KOPT-K1 (cell line): ENCODE results near the gene MCOLN1.
A peak's percentile ranks its signal among the peaks of the same experiment; 100 is the strongest.

Source experiments
- H3K27ac ChIP-seq: fragments of 200-600 bp; sonication (generic); 2 replicates; pipeline ENCODE4 v1.5.1; 2016; ENCODE audit warnings: antibody characterized with exemption, mild to moderate bottlenecking, low read depth, low read length; ENCODE audit not compliant: poor library complexity, severe bottlenecking
- H3K36me3 ChIP-seq: fragments of 200-600 bp; sonication (generic); 2 replicates; pipeline ENCODE4 v1.5.1; 2017; ENCODE audit warnings: antibody characterized with exemption, mild to moderate bottlenecking, low read length, moderate library complexity; ENCODE audit not compliant: insufficient read depth
- H3K9me3 ChIP-seq: fragments of 200-600 bp; sonication (generic); 2 replicates; pipeline ENCODE4 v1.5.1; 2017; ENCODE audit warnings: antibody characterized with exemption, low read length, mild to moderate bottlenecking; ENCODE audit not compliant: insufficient read depth, poor library complexity, severe bottlenecking

The MCOLN1 gene

DNA sequence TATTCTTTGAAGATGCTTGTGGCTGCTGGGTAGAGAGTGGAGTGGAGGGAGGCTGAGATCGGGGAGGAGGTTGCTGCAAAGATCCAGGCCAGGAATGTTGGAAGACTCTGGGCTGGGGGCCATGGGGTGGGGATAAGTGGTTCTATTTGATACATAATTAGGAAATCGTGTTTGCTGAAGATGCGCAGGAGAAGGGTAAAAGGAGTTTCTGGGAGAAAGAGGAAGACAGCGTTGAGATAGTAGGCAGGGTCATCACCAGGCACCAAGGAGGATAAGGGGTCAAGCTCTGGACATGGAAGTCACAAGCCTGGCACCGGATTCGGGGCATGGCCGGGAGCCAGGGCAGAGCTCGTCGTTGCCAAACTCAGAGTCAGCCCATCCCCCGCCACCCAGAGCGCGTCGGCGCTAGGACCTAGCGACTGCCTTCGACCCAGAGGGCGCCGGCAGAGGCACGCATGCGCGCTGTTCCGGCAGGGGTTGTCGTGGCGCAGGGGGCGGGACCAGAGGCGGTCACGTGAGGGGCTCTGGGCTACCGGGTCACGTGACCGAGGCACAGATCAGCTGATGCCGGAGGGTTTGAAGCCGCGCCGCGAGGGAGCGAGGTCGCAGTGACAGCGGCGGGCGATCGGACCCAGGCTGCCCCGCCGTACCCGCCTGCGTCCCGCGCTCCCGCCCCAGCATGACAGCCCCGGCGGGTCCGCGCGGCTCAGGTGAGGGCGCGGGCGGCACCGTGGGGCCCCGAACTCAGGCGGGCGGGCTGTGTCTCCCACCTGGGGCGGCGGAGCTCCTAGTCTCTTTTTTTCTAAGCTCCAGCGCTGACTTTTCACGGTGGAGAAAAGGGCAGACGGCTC, at the start of gene MCOLN1:
Gene MCOLN1 (plus strand): TSS at position 553 of the 851 bp plus-strand sequence. CDS start 127 bp downstream, at position 680.
- H3K27ac ChIP-seq: peak within 1 kb of the TSS; percentile 39
- no peaks in the 10 kb centered on the region for H3K9me3 ChIP-seq
- peaks cover 5% of the 10 kb centered on the region; the same call in 1 of the 2 replicates for H3K36me3 ChIP-seq

DNA sequence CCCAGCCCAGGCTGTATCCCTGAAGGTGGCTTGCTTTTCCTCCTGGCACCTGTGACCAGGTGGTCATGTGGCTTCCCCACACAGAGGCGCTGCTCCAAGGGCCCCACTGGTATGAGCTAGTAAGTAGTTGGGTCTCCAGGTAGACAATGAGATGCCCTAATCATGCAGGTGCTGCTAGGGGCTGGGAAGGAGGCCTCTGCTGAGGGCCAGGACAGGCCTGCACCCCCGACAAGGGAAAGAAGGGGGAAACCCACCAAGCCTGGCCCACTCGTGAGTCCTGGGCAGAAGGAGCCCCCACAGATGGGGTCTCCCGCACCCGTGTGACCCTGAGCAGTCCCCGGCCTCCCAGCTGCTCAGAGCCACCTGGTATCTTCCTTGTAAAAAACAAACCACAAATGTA, 46.8 kb upstream of the MCOLN1 start:
- Histone ChIP-seq H3K27ac (no peak overlapping the region), H3K9me3 (no peaks in the 10 kb centered on the region), H3K36me3 (peaks cover 26% of the 10 kb centered on the region)

DNA sequence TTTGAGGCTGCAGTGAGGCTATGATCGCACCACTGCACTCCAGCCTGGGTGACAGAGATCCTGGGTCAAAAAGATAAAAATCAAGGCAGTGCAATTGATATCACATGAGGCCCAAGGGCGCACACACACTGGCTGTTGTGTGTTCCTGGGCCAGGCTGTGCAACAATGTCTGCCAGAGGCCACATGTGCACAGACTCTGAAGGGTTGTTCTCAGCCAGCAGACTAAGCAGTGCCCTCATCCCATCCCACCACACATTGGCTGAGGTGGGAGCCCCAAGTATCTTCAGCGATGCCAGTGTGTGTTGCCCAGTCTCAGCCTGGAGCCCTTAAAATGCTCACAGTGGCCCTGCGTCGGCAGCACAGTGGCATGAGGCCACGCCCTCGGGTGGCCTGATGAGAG, 46.2 kb upstream of the MCOLN1 start:
- no peak overlapping the region for H3K27ac ChIP-seq
- H3K36me3 ChIP-seq: peaks cover 20% of the 10 kb centered on the region
- H3K9me3 ChIP-seq: no peaks in the 10 kb centered on the region

DNA sequence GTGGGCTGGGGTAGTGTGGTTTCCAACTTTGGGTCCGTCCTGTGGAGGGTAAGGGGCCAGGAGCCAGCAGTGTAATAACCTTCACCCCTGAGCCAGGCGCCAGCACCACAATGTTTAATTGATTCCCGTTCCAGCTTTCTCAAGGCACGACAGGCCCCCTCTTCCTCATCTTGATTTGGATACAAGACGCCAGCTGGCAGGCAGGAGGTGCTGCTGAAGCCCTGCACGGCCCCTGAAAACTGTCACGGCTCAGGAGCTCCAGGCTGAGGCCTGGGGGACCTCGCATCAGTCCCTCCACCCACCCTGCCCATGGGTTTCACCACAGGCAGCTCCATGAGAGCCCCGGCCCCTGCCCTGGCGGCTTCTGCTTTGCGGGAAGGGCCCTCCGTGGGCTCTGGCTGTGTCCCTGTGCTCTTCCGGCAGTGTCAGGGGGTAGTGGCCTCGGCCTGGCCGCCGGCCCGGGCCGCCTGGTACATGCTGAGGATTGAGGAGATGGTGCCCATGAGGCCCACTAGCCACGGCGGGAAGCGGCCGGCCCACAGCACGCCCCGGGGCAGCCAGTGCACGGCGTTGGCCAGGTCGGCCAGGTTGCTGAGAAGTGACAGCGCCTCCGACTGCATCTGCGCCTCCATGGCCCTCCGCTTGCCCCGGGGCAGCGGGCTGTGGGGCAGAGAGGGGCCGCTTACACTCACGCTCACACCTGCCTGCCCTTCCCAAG, 45.5 kb upstream of the MCOLN1 start:
- Histone ChIP-seq H3K9me3 (no peaks in the 10 kb centered on the region), H3K27ac (no peak overlapping the region), H3K36me3 (peaks cover 13% of the 10 kb centered on the region)

DNA sequence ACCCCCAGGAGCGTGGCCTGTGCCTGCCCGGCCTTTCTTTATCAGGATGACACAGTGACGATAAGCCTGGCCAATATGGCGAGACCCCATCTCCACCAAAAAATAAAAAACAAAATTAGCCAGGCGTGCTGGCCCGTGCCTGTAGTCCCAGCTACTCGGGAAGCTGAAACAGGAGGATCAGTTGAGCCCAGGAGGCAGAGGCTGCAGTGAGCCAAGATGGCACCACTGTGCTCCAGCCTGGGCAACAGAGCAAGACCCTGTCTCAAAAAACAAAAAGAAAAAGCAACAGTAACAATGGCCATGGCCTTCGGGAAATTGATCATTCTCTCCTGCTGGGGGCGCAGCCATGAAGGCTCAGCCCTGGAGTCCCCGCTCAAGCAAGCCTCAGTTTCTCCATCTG, 44.7 kb upstream of the MCOLN1 start:
- Histone ChIP-seq H3K36me3 (peaks cover 5% of the 10 kb centered on the region; the same call in 1 of the 2 replicates), H3K27ac (no peak overlapping the region), H3K9me3 (no peaks in the 10 kb centered on the region)

DNA sequence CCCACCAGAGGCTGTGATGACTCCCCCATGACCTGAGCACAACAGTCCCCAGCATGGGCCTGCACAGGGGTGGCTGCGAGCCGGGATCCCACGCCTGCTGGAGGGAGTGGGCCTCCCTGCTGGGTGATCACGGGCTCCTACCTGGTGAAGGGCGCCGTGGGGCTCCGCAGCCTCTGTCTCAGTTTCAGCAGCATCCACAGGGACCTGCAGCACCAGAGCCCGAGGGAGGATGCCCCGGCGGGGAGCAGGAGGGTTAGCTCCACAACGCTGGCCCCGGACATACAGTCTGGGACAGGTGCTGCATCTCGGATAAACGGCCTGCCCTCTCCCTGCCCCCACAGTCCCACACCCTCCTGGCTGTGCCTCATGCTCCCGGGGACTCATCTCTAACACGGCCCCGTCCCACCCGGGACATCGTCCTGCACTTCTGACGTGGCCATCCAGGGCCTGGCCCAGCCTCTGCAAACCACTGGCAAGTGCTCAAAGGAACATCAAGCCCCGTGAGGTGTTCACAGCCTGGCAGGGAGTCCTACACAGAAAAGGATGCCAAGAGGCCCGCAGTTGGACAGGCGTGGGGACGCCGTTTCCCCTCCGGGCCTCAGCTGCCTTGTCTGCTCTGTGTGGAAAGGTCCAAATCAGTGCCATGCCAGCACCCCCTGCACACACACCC, 44.1 kb upstream of the MCOLN1 start:
- no peaks in the 10 kb centered on the region for H3K9me3 ChIP-seq
- H3K27ac ChIP-seq: no peak overlapping the region
- no peaks in the 10 kb centered on the region; the same call in 1 of the 2 replicates for H3K36me3 ChIP-seq

DNA sequence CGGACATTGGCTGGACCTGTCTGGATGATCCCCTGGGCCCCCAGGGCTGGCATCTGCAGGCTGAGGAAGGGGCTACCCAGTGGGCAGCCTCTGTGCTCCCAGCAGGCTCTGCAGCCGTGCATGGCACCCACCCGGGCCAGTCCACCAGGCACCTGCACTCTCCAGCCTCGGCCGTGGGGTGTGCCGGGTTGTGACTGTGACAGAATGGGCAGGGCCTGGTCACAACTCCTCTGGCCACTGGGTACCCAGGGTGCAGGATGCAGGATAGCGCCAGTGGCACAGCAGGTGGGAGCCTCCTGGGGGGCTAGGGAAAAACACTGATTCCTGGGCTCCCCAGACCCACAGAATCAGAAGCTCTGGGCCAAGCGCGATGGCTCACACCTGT, 43.6 kb upstream of the MCOLN1 start:
- no peaks in the 10 kb centered on the region for H3K9me3 ChIP-seq
- no peaks in the 10 kb centered on the region; the same call in 1 of the 2 replicates for H3K36me3 ChIP-seq
- H3K27ac ChIP-seq: no peak overlapping the region

DNA sequence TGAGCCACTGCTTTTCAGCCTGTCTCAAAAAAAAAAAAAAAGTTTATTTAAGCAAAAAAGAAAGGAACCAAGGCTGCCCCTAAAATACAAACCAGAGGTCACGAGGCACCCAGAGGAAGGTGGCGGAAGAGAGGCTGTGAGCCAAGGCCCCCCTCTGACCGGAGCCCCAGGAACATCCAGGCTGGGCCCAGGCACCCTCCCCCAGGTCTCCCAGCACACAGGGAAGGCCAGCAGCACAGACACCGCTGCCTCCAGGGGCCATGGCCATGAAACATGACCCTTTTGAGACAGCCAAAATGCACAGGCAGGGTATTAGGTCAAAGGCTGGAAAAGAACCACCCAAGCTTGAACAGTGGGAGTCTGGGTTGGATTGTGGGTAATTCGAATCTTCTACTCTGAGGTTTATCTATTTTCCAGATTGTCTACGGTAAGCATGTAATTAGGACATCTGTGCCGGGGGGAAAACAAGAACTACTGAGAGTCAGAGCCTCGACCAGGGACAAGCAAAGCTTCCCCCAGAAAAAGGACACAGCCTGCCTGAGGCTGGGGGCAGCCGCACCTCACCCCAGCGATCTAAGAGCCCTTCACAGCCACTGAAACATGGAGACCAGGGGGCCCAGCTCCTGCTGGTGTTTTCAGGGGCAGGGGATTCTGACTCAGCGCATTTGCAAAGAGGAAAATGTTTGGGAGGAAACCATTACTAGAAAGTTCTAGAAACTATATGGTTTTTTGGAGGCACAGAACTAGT, 42.0 kb upstream of the MCOLN1 start:
- Histone ChIP-seq H3K9me3 (no peaks in the 10 kb centered on the region), H3K36me3 (no peaks in the 10 kb centered on the region; the same call in 1 of the 2 replicates), H3K27ac (no peak overlapping the region)

DNA sequence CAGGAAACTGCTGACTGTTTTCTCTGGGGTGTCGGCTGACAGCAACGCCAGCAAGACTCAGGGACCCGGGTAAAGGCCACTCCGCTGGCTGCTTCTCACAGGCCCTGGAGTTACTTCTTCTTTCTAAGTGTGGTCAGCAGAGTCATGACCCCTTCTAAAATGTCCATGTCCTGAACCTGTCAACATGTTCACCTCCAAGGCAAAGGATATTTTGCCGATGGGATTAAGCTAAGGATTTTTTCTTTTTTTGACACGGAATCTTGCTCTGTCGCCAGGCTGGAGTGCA, 41.5 kb upstream of the MCOLN1 start:
- H3K27ac ChIP-seq: no peak overlapping the region
- no peaks in the 10 kb centered on the region for H3K36me3 ChIP-seq
- no peaks in the 10 kb centered on the region for H3K9me3 ChIP-seq

DNA sequence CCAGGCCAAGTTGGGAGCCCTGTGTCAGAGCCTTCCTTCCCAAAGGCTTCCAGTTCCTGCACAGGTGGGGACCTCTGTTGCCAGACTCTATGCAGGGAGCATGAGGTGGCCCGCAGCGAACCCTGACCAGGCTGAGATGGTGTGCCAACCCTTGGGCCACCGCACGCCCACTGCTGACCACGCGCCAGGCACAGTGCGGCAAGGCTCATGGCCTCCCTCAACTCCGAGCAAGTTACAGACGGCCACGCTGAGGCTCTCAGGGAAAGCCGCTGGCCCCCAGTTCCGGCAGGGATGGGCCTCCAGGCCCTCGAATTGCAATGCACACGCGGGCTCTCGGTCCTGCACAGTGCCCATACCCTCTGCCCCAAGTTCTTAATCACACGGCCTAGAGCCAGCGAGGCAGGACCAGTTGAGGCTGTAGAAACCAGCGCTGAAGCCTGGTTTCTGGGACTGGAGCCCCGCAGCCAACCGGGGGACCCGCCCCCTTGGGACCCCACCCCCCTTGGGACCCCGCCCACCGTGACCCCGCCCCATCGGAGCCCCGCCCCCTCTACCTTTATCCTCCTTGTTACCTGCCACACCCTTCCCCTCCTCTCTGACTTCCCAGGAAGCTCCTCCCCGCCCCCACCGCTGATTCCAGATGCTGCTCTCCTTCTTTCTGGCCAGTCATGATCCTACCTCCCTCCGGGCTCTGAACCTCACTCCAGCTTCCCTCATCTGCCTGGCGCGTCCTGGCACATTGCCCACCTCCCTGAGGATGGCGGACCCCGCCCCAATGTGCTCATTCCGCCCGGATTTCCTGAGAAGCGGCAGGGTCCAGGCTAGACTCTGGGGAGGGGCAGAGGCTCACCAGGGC, 39.6 kb upstream of the MCOLN1 start:
- no peaks in the 10 kb centered on the region for H3K9me3 ChIP-seq
- H3K27ac ChIP-seq: no peak overlapping the region
- H3K36me3 ChIP-seq: no peaks in the 10 kb centered on the region

DNA sequence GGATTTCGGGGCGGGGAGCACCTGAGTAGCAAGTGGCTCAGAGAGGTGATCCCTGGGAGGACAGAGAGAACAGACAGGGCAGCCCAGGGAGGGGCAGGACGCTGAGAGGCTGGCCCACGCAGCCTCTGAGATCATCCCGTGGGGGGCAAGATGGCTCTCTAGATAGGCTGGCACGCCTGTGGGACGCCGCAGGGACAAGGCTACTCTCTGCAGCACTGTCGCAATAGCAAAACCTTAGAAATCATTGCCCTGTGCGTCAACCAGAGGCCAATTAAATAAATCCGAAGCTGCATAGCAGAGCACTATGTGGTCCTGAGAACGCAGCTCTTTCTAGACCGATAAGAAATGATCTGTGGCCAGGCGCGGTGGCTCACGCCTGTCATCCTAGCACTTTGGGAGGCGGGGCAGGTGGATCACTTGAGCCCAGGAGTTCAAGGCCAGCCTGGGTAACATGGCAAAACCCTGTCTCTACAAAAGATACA, 38.7 kb upstream of the MCOLN1 start:
- no peaks in the 10 kb centered on the region for H3K9me3 ChIP-seq
- H3K27ac ChIP-seq: no peak overlapping the region
- no peaks in the 10 kb centered on the region for H3K36me3 ChIP-seq

DNA sequence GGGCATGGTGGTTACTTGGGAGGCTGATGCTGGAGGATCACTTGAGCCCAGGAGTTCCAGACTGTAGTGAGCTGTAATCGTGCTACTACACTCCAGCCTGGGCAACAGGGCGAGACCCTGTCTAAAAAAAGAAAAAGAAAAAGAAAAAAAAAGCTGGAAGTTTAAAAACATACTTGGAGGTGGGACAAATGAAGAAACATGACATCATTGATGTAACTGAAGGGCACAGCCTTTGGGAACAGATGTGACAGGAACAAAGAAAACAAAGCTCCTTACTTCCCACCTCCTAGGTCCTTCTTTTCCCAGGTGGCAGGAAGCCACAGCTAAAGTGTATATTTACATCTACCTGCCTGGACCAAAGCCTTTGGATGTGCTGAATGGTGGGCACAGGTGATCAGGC, 35.5 kb upstream of the MCOLN1 start:
- H3K36me3 ChIP-seq: no peaks in the 10 kb centered on the region
- no peak overlapping the region for H3K27ac ChIP-seq
- H3K9me3 ChIP-seq: no peaks in the 10 kb centered on the region

DNA sequence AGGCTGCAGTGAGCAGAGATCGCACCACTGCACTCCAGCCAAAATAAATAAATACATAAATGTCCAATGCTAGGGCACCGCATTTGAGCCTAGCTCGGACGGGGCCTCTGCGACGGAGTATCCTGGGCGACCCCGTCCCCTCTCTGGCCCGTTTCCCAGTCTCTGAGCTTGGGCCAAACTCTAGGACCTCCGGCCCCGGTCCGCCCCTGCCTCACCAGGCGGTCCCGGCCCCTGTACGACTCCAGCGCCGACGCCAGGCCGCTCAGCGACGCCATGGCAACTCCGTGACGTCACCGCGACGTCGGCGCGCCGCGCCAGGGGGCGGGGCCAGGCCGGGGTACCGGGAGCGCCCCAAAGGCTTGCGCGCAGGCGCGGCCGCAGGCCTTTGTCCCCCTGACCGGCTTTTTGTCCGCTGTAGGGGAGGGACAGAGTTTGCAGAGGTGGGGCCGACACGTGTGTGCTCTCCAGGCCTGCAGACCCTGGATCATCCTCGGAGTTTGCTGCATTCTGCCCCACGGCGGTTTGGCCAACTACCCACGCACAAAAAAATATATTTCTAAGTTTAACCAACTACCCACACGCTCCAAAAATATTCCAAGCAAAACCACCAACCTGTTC, 33.6 kb upstream of the MCOLN1 start, which contains the start of gene PEX11G:
Gene PEX11G (minus strand): TSS at position 300 of the 618 bp plus-strand sequence. CDS start 25 bp downstream, at position 275.
- H3K9me3 ChIP-seq: no peaks in the 10 kb centered on the region
- peak within 1 kb of the TSS; percentile 42 for H3K27ac ChIP-seq

More for the DNA sequence above, 33.6 kb upstream of the MCOLN1 start, which contains the start of gene PEX11G:
- no peaks in the 10 kb centered on the region for H3K36me3 ChIP-seq
